OCI-LY7 (cell line): ENCODE measurements around the gene TSSK6. TPM values are rescaled to one million over a fixed set of nuclear protein-coding genes. Genes with fewer than 3 reads are reported as not detected.

Source experiments
- BruUV-seq: library from RNA; stranded (reverse); fragments of 400-500 nt; replicated peaks from 2 replicates; lab custom pipeline; 2021; lab: Mats Ljungman, UMichigan
- CTCF ChIA-PET: fragments of 300-600 bp; sonication (Branson Sonifier 250); formaldehyde crosslinking; loops from one replicate; lab custom pipeline; 2022; ENCODE audit warnings: antibody characterized with exemption; ENCODE audit not compliant: unreplicated experiment; lab: Charles Lee
- POLR2A ChIA-PET: fragments of 300-600 bp; sonication (Branson Sonifier 250); formaldehyde crosslinking; loops from one replicate; lab custom pipeline; 2022; ENCODE audit warnings: antibody characterized with exemption; lab: Charles Lee
- DNase-seq: peaks from one replicate; pipeline ENCODE4 v3.0.0-alpha.2; 2015; ENCODE audit warnings: low spot score
- H2AFZ ChIP-seq: fragments of 200-600 bp; sonication (generic), shearing (Covaris generic); 2 replicates; pipeline ENCODE4 v1.6.1; 2014; ENCODE audit warnings: mild to moderate bottlenecking, antibody characterized with exemption, low read length, moderate library complexity
- H3K27ac ChIP-seq: fragments of 200-600 bp; sonication (generic); 2 replicates; pipeline ENCODE4 v1.5.1; 2014; ENCODE audit warnings: mixed run types, low read depth, mild to moderate bottlenecking, moderate library complexity, low read length, inconsistent platforms; ENCODE audit not compliant: poor library complexity, severe bottlenecking
- H3K36me3 ChIP-seq: fragments of 200-600 bp; sonication (generic); 2 replicates; pipeline ENCODE4 v1.6.1; 2014; ENCODE audit warnings: mild to moderate bottlenecking, antibody characterized with exemption, low read length, moderate library complexity, mixed read lengths; ENCODE audit not compliant: insufficient read depth
- H3K4me1 ChIP-seq: fragments of 200-600 bp; sonication (generic); 2 replicates; pipeline ENCODE4 v1.5.1; 2014; ENCODE audit warnings: mild to moderate bottlenecking, low read length; ENCODE audit not compliant: insufficient read depth, poor library complexity, severe bottlenecking
- H3K4me2 ChIP-seq: fragments of 200-600 bp; sonication (generic); 2 replicates; pipeline ENCODE4 v1.6.1; 2014; ENCODE audit warnings: mild to moderate bottlenecking, low read length
- H3K4me3 ChIP-seq: fragments of 200-600 bp; sonication (generic); 2 replicates; pipeline ENCODE4 v1.5.1; 2014; ENCODE audit warnings: mild to moderate bottlenecking, low read depth, low read length; ENCODE audit not compliant: poor library complexity, severe bottlenecking
- H3K79me2 ChIP-seq: fragments of 200-600 bp; sonication (generic); 2 replicates; pipeline ENCODE4 v1.6.1; 2016; ENCODE audit warnings: low read depth, mild to moderate bottlenecking, low read length, moderate library complexity, mixed read lengths; ENCODE audit not compliant: insufficient read depth
- H3K9me2 ChIP-seq: fragments of 200-600 bp; sonication (generic); 2 replicates; pipeline ENCODE4 v1.6.1; 2016; ENCODE audit warnings: mild to moderate bottlenecking, low read length, mixed read lengths; ENCODE audit not compliant: insufficient read depth
- H3K9me3 ChIP-seq: fragments of 200-600 bp; sonication (generic); 2 replicates; pipeline ENCODE4 v1.6.1; 2014; ENCODE audit warnings: mild to moderate bottlenecking, mixed run types, low read length, mixed read lengths
- H4K20me1 ChIP-seq: fragments of 200-600 bp; sonication (generic); 2 replicates; pipeline ENCODE4 v1.6.1; 2014; ENCODE audit warnings: mild to moderate bottlenecking, antibody characterized with exemption, low read length, moderate library complexity, mixed read lengths; ENCODE audit not compliant: insufficient read depth
- EZH2phosphoT487 ChIP-seq: fragments of 200-600 bp; sonication (generic); IDR thresholded peaks from 2 replicates; pipeline ENCODE4 v1.6.1; 2018; ENCODE audit warnings: low read depth, borderline replicate concordance, mild to moderate bottlenecking, mixed run types, antibody characterized with exemption, low read length, moderate library complexity, mixed read lengths
- intact Hi-C: fragments of 100-400 bp; cut with micrococcal nuclease; formaldehyde crosslinking; loops from one replicate; pipeline ENCODE4 v1.10.0; 2022; ENCODE audit not compliant: unreplicated experiment
- total RNA-seq, 2 experiments: library from RNA; depleted of rRNA in 1 of 2; stranded (reverse); fragments of >200 nt in 1 of 2; shearing (Covaris generic) in 1 of 2; gene quantifications; 2 replicates each; pipeline ENCODE4 v1.2.3, GENCODE V29; 2014 to 2022
- TF ChIP-seq, protein P1 (sequence below): fragments of 200-600 bp; sonication (generic); conservative IDR thresholded peaks from 2 replicates; pipeline ENCODE4 v1.5.1; 2014; ENCODE audit warnings: mild to moderate bottlenecking, antibody characterized with exemption, low read length, moderate library complexity, mixed read lengths

The TSSK6 gene
- total RNA-seq, 2 experiments from 2014 or later, result 6.4 to 10.5 TPM

DNA sequence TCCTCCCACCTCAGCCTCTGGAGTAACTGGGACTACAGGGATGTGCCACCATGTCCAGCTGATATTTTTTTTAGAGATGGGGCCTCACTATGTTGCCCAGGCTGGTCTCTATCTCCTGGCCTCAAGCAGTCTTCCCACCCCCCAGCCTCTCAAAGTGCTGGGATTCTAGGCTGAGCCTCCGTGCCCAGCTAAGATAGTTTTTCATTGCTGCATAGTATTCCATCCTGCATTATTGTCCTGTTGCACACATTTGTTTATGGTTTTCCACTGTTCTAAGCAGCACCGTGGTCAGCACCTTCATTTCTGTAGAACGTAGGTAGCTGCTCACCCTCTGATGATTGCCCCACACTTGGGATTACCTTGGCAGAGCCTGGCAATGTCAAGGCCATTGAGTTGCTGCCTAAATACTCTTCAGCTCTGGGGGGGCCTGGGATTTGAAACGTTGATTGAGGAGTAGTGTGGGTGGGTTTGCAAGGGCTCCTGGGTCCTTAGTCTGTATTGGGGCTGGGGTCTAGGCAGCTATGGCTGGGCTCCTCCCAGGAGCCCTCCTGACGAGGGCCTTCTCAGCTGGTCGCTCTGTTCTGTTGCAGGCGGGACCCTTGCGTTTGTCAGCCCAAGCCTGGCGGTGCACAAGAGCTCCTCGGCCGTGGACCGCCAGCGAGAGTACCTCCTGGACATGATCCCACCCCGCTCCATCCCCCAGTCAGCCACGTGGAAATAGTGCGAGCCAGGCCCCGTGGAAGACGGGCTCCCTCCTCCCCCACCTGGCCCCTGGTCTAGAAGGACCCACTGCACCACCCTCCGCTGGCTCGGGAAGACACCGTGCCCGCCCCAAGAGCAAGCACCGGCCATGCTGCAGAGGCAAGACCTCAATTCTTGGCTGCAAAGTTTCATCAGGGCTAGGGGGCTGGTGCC lies 10.3 kb downstream of the TSSK6 start:
- Histone ChIP-seq H3K4me2 (no peak overlapping the region), H2AFZ (no peak overlapping the region), H3K9me2 (no peaks in the 10 kb centered on the region), H3K27ac (no peak overlapping the region), H4K20me1 (no peaks in the 10 kb centered on the region), H3K4me3 (no peak overlapping the region), H3K4me1 (peaks cover 10% of the 10 kb centered on the region), H3K79me2 (no peaks in the 10 kb centered on the region), H3K9me3 (no peaks in the 10 kb centered on the region), H3K36me3 (peaks cover 80% of the 10 kb centered on the region)
- POLR2A ChIA-PET, result no interaction called here
- intact Hi-C loops, result no loop called here
- no TSS peak for BruUV-seq
- CTCF ChIA-PET, result interaction anchor here (0.6 kb wide), 1 partner anchor 139 kb away, joined by 3 read pairs; no protein-coding TSS in a partner anchor
- DNase-seq, result no peak
- TF ChIP-seq, protein P1, sequence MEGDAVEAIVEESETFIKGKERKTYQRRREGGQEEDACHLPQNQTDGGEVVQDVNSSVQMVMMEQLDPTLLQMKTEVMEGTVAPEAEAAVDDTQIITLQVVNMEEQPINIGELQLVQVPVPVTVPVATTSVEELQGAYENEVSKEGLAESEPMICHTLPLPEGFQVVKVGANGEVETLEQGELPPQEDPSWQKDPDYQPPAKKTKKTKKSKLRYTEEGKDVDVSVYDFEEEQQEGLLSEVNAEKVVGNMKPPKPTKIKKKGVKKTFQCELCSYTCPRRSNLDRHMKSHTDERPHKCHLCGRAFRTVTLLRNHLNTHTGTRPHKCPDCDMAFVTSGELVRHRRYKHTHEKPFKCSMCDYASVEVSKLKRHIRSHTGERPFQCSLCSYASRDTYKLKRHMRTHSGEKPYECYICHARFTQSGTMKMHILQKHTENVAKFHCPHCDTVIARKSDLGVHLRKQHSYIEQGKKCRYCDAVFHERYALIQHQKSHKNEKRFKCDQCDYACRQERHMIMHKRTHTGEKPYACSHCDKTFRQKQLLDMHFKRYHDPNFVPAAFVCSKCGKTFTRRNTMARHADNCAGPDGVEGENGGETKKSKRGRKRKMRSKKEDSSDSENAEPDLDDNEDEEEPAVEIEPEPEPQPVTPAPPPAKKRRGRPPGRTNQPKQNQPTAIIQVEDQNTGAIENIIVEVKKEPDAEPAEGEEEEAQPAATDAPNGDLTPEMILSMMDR, result no peak
- TF ChIP-seq EZH2phosphoT487, result no peak

DNA sequence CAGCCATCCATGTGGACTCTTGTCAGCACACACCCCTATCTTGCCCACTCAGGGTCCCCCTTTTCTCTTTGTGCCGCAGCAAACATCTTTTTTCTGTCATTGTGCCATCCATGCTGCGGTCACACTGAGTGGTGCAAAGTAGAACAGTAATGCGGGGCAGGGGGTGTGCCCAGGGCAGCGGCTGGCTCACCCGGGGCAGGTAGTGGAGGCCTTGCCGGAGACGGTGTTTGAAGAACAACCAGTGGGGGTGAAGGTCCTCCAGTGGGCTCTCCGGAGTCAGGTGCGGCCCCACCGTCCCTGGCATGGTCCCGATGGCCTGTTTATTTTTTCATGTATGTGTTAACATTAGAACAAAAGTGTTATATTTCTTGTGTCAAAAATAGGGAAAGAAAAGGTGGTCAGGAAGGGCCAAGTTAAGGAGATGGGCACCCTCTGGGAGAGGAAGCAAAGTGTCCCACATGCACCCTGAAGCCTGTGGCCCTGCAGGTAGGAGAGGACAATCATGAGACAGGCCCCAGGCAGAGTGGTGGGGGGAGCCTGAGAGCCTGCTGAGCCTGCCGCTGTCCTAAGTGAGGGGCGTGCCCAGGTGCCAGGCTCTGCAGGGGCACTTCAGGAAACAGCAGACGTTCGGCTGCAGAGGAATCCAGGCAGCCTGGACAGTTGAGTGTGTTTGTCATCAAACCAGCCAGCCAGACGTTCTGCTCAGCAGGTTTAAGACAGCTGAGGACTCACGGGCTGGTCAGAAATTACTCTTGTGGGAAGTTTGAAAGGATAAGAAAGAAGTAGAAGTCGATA lies 12.3 kb downstream of the TSSK6 start:
- H2AFZ ChIP-seq, result no peak overlapping the region
- no peaks in the 10 kb centered on the region for H3K9me2 ChIP-seq
- DNase-seq, result no peak
- no TSS peak for BruUV-seq
- peaks cover 10% of the 10 kb centered on the region for H3K4me1 ChIP-seq
- H3K4me3 ChIP-seq, result no peak overlapping the region
- ChIA-PET POLR2A (no interaction called here), CTCF (no interaction called here)
- no peaks in the 10 kb centered on the region for H3K79me2 ChIP-seq
- no peak overlapping the region for H3K4me2 ChIP-seq
- intact Hi-C loops, result no loop called here
- H3K9me3 ChIP-seq, result no peaks in the 10 kb centered on the region
- no peaks in the 10 kb centered on the region for H4K20me1 ChIP-seq
- TF ChIP-seq, protein P1, result no peak
- TF ChIP-seq EZH2phosphoT487, result no peak
- peaks cover 98% of the 10 kb centered on the region for H3K36me3 ChIP-seq
- H3K27ac ChIP-seq, result no peak overlapping the region
